H1 (cell line): ENCODE data around the gene CKAP5. TPM values are rescaled to one million over a fixed set of nuclear protein-coding genes. Genes with fewer than 3 reads are reported as not detected.

Source experiments
- CTCF ChIP-seq, 3 experiments: IDR thresholded peaks; 1 replicate in 2 of 3; 2 replicates in 1 of 3; pipeline versions ENCODE4 v1.5.1 to v1.6.1; 2011; ENCODE audit warnings: low read length in 3 of 3, mild to moderate bottlenecking in 3 of 3, inconsistent platforms in 2 of 3, low read depth in 1 of 3, moderate library complexity in 1 of 3; ENCODE audit not compliant: insufficient read depth in 1 of 3; ENCODE audit errors: control extremely low read depth in 1 of 3
- JUND ChIP-seq: IDR thresholded peaks from 2 replicates; pipeline ENCODE4 v1.6.1; 2011; ENCODE audit warnings: mild to moderate bottlenecking, improper control_type of control experiment, low read length
- KDM5A ChIP-seq: fragments of 200-600 bp; IDR thresholded peaks from 2 replicates; pipeline ENCODE4 v1.7.1; 2012; ENCODE audit warnings: mild to moderate bottlenecking, low read length, inconsistent platforms, mixed read lengths
- POLR2A ChIP-seq, 2 experiments: IDR thresholded peaks; 1 replicate in 1 of 2; 2 replicates in 1 of 2; pipeline ENCODE4 v1.6.1; 2011; ENCODE audit warnings: low read depth in 2 of 2, low read length in 2 of 2, mild to moderate bottlenecking in 2 of 2; ENCODE audit errors: control extremely low read depth in 1 of 2
- polyA plus RNA-seq, 7 experiments: library from polyadenylated mRNA; depleted of rRNA in 3 of 7; stranded (reverse) in 5 of 7; unstranded in 2 of 7; fragments of >200 nt in 5 of 7; fragments of 200-250 nt in 2 of 7; gene quantifications; 1 replicate in 5 of 7; 2 replicates in 1 of 7; 4 replicates in 1 of 7; pipeline versions ENCODE4 v1.2.1 to v1.2.3, GENCODE V29; 2011 to 2013; ENCODE audit warnings: missing spikeins in 2 of 7, mixed read lengths in 2 of 7
- total RNA-seq: library from RNA; stranded (reverse); fragmentation: NEBNext Ultra II Directional; extraction: Animal tissue kit (Norgen Biotek cat#: 25700); gene quantifications from 2 replicates; pipeline ENCODE4 v1.2.1, GENCODE V29; 2021
- TF ChIP-seq, protein P1 (sequence below): fragments of 300-600 bp; sonication (generic); IDR thresholded peaks from 2 replicates; pipeline ENCODE4 v1.7.1; 2012; ENCODE audit warnings: low read length, moderate library complexity, mild to moderate bottlenecking, inconsistent platforms; ENCODE audit not compliant: insufficient replicate concordance

CKAP5 gene
- total and polyA plus RNA-seq, 2 of the 8 experiments (the other 6 are each of a cell fraction or from before 2014, with no cell fraction given), result 64.8 to 185 TPM

DNA sequence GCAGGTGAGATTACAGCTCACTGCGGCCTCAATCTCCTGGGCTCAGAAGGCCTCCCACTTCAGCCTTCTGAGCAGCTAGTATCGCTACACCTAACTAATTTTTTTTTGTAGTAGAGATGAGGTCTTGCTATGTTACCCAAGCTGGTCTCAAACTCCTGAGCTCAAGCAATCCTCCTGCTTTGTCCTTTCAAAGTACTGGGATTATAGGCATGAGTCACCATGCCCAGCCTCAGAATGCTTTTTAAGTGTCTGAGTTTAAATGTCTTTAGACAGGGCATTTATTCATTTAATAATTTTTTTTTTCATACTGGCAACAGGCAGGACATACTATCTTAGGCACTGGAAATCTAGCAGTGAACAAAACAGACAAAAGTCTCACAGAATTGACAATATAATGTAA, 44.6 kb upstream of the CKAP5 start (continued):
- TF ChIP-seq, protein P1, sequence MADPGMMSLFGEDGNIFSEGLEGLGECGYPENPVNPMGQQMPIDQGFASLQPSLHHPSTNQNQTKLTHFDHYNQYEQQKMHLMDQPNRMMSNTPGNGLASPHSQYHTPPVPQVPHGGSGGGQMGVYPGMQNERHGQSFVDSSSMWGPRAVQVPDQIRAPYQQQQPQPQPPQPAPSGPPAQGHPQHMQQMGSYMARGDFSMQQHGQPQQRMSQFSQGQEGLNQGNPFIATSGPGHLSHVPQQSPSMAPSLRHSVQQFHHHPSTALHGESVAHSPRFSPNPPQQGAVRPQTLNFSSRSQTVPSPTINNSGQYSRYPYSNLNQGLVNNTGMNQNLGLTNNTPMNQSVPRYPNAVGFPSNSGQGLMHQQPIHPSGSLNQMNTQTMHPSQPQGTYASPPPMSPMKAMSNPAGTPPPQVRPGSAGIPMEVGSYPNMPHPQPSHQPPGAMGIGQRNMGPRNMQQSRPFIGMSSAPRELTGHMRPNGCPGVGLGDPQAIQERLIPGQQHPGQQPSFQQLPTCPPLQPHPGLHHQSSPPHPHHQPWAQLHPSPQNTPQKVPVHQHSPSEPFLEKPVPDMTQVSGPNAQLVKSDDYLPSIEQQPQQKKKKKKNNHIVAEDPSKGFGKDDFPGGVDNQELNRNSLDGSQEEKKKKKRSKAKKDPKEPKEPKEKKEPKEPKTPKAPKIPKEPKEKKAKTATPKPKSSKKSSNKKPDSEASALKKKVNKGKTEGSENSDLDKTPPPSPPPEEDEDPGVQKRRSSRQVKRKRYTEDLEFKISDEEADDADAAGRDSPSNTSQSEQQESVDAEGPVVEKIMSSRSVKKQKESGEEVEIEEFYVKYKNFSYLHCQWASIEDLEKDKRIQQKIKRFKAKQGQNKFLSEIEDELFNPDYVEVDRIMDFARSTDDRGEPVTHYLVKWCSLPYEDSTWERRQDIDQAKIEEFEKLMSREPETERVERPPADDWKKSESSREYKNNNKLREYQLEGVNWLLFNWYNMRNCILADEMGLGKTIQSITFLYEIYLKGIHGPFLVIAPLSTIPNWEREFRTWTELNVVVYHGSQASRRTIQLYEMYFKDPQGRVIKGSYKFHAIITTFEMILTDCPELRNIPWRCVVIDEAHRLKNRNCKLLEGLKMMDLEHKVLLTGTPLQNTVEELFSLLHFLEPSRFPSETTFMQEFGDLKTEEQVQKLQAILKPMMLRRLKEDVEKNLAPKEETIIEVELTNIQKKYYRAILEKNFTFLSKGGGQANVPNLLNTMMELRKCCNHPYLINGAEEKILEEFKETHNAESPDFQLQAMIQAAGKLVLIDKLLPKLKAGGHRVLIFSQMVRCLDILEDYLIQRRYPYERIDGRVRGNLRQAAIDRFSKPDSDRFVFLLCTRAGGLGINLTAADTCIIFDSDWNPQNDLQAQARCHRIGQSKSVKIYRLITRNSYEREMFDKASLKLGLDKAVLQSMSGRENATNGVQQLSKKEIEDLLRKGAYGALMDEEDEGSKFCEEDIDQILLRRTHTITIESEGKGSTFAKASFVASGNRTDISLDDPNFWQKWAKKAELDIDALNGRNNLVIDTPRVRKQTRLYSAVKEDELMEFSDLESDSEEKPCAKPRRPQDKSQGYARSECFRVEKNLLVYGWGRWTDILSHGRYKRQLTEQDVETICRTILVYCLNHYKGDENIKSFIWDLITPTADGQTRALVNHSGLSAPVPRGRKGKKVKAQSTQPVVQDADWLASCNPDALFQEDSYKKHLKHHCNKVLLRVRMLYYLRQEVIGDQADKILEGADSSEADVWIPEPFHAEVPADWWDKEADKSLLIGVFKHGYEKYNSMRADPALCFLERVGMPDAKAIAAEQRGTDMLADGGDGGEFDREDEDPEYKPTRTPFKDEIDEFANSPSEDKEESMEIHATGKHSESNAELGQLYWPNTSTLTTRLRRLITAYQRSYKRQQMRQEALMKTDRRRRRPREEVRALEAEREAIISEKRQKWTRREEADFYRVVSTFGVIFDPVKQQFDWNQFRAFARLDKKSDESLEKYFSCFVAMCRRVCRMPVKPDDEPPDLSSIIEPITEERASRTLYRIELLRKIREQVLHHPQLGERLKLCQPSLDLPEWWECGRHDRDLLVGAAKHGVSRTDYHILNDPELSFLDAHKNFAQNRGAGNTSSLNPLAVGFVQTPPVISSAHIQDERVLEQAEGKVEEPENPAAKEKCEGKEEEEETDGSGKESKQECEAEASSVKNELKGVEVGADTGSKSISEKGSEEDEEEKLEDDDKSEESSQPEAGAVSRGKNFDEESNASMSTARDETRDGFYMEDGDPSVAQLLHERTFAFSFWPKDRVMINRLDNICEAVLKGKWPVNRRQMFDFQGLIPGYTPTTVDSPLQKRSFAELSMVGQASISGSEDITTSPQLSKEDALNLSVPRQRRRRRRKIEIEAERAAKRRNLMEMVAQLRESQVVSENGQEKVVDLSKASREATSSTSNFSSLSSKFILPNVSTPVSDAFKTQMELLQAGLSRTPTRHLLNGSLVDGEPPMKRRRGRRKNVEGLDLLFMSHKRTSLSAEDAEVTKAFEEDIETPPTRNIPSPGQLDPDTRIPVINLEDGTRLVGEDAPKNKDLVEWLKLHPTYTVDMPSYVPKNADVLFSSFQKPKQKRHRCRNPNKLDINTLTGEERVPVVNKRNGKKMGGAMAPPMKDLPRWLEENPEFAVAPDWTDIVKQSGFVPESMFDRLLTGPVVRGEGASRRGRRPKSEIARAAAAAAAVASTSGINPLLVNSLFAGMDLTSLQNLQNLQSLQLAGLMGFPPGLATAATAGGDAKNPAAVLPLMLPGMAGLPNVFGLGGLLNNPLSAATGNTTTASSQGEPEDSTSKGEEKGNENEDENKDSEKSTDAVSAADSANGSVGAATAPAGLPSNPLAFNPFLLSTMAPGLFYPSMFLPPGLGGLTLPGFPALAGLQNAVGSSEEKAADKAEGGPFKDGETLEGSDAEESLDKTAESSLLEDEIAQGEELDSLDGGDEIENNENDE, result no peak
- TF ChIP-seq POLR2A (IDR thresholded peaks at IDR 0.05; ENCODE audit: control extremely low read depth in 1 of 2, low read depth in 2 of 2, low read length in 2 of 2) (no peak), CTCF (IDR thresholded peaks at IDR 0.05; ENCODE audit: control extremely low read depth in 1 of 3, insufficient read depth in 1 of 3, low read depth in 1 of 3, low read length in 3 of 3) (no peak), JUND (no peak), KDM5A (no peak)
